Motor neuron (in vitro differentiated cells): Measurements from ENCODE around the gene AGMO. TPM values are rescaled to one million over a fixed set of nuclear protein-coding genes. Genes with fewer than 3 reads are reported as not detected.
A peak's percentile ranks its signal among the peaks of the same experiment; 100 is the strongest.

Experiments
- ATAC-seq, 8 experiments: fragments of 200-7000 bp; cut with Tn5 transposase; replicated peaks in 6 of 8; 2 replicates each; pipeline ENCODE4 v1.8.0; 2021; ENCODE audit warnings: mild to moderate bottlenecking in 8 of 8, moderate library complexity in 8 of 8
- H3K27ac ChIP-seq, 2 donors: fragments of 250-450 bp; sonication (Bioruptor Pico); 2 replicates each; pipeline ENCODE4 v1.9.0; 2021; ENCODE audit warnings: antibody characterized with exemption in 2 of 2, mild to moderate bottlenecking in 2 of 2, moderate library complexity in 1 of 2
- H3K4me1 ChIP-seq, 2 donors: fragments of 250-450 bp; sonication (Bioruptor Pico); replicated peaks in 1 of 2; 2 replicates each; pipeline ENCODE4 v1.6.1; 2021; ENCODE audit warnings: antibody characterized with exemption in 2 of 2, mild to moderate bottlenecking in 2 of 2, moderate library complexity in 1 of 2
- H3K4me3 ChIP-seq, 5 donors: fragments of 250-450 bp; sonication (Bioruptor Pico); 2 replicates each; pipeline ENCODE4 v1.9.0; 2021; ENCODE audit warnings: antibody characterized with exemption in 5 of 5, mild to moderate bottlenecking in 5 of 5, moderate library complexity in 4 of 5
- WGBS, 10 experiments: fragments of 450-650 bp; shearing (Covaris generic); methylation state at CpG; one replicate each; pipeline ENCODE4 v1.0.0; 2022; 5-methylcytosine and 5-hydroxymethylcytosine counted together
- in situ Hi-C, 9 experiments: fragments of 400-800 bp; cut with MboI; loops; one replicate each; pipeline ENCODE4 v1.15.0; 2021; ENCODE audit warnings: low sequenced_read_pairs in 9 of 9, low pct_unique_long_range_greater_than_20kb in 2 of 9; ENCODE audit not compliant: unreplicated experiment in 9 of 9
- total RNA-seq, 8 experiments: library from RNA; unstranded; fragments of 300-600 nt; gene quantifications; 2 replicates each; pipeline versions ENCODE4 v1.2.3 to v1.2.4, GENCODE V29; 2022

The AGMO gene
- total RNA-seq, 8 experiments from 2014 or later = 0.13 to 8.9 (median 0.50) TPM; not detected in 2

GRCh38 chr7:15584575-15584974, 22.8 kb upstream of the AGMO start:
- 36 to 100% (median 94%) methylated on average over 1 to 3 of the region's 3 CpGs; no CpG with 5 or more reads in 5 of the 10 experiments for WGBS, 10 experiments
- ATAC-seq = no peak
- no peak overlapping the region for H3K4me3 ChIP-seq
- no peaks in the 10 kb centered on the region for H3K4me1 ChIP-seq
- in situ Hi-C loops = loop anchor here in 1 of 9 experiments (25.0 kb wide), 1 partner anchor 478 kb away; no protein-coding TSS in a partner anchor
- no peak overlapping the region for H3K27ac ChIP-seq

- no peak for ATAC-seq
- no peak overlapping the region for H3K27ac ChIP-seq
- in situ Hi-C loops = loop anchor here in 1 of 9 experiments (25.0 kb wide), 1 partner anchor 480 kb away; no protein-coding TSS in a partner anchor
- H3K4me1 ChIP-seq = no peaks in the 10 kb centered on the region
- 60 to 100% (median 95%) methylated on average over 1 of the region's 1 CpG for WGBS, 10 experiments
- no peak overlapping the region for H3K4me3 ChIP-seq
These were observed 21.0 kb upstream of the AGMO start for GRCh38 chr7:15582773-15583172.

GRCh38 chr7:15581352-15581951, 19.6 kb upstream of the AGMO start:
- H3K4me3 ChIP-seq = no peak overlapping the region
- 0 to 94% (median 73%) methylated on average over 2 to 3 of the region's 3 CpGs for WGBS, 10 experiments
- in situ Hi-C loops = loop anchor here in 1 of 9 experiments (25.0 kb wide), 1 partner anchor 481 kb away; no protein-coding TSS in a partner anchor
- H3K27ac ChIP-seq = no peak overlapping the region
- H3K4me1 ChIP-seq = no peaks in the 10 kb centered on the region
- no peak for ATAC-seq

GRCh38 chr7:15580604-15581351, 19.0 kb upstream of the AGMO start:
- ATAC-seq = no peak
- WGBS, 10 experiments = 56 to 100% (median 94%) methylated on average over 1 to 3 of the region's 3 CpGs; no CpG with 5 or more reads in 3 of the 10 experiments
- Histone ChIP-seq H3K27ac (no peak overlapping the region), H3K4me3 (no peak overlapping the region), H3K4me1 (no peaks in the 10 kb centered on the region)
- in situ Hi-C loops = loop anchor here in 1 of 9 experiments (25.0 kb wide), 1 partner anchor 482 kb away; no protein-coding TSS in a partner anchor

GRCh38 chr7:15577600-15577999, 15.8 kb upstream of the AGMO start:
- H3K4me1 ChIP-seq = no peaks in the 10 kb centered on the region
- 80 to 100% (median 99%) methylated on average over 1 to 2 of the region's 2 CpGs for WGBS, 10 experiments
- in situ Hi-C loops = loop anchor here in 1 of 9 experiments (25.0 kb wide), 1 partner anchor 485 kb away; no protein-coding TSS in a partner anchor
- H3K4me3 ChIP-seq = no peak overlapping the region
- no peak overlapping the region for H3K27ac ChIP-seq
- ATAC-seq = no peak

- Histone ChIP-seq H3K4me1 (no peaks in the 10 kb centered on the region), H3K4me3 (no peak overlapping the region), H3K27ac (no peak overlapping the region)
- WGBS, 10 experiments = 12 to 92% (median 73%) methylated on average over 1 to 3 of the region's 3 CpGs
- ATAC-seq = peak in 3 of 8 experiments; percentile 59 to 80 (median 79)
- in situ Hi-C loops = loop anchor here in 1 of 9 experiments (25.0 kb wide), 3 partner anchors 91 to 491 kb away; no protein-coding TSS in a partner anchor
These were observed 9.6 kb upstream of the AGMO start for GRCh38 chr7:15571301-15571878.

GRCh38 chr7:15567652-15568051, 5.8 kb upstream of the AGMO start:
- H3K27ac ChIP-seq = no peak overlapping the region
- ATAC-seq = no peak
- in situ Hi-C loops = loop anchor here in 1 of 9 experiments (25.0 kb wide), 3 partner anchors 95 to 495 kb away; no protein-coding TSS in a partner anchor
- 71 to 100% (median 83%) methylated on average over 1 to 2 of the region's 2 CpGs; no CpG with 5 or more reads in 3 of the 10 experiments for WGBS, 10 experiments
- no peak overlapping the region for H3K4me3 ChIP-seq
- H3K4me1 ChIP-seq = no peaks in the 10 kb centered on the region

- no peak for ATAC-seq
- H3K27ac ChIP-seq = no peak overlapping the region
- no peak overlapping the region for H3K4me3 ChIP-seq
- in situ Hi-C loops = loop anchor here in 1 of 9 experiments (25.0 kb wide), 3 partner anchors 95 to 495 kb away; no protein-coding TSS in a partner anchor
- WGBS, 10 experiments = 20 to 100% (median 92%) methylated on average over 1 to 3 of the region's 3 CpGs; no CpG with 5 or more reads in 1 of the 10 experiments
- no peaks in the 10 kb centered on the region for H3K4me1 ChIP-seq
These were observed 5.2 kb upstream of the AGMO start for GRCh38 chr7:15567036-15567435.

- in situ Hi-C loops = loop anchor here in 1 of 9 experiments (25.0 kb wide), 3 partner anchors 96 to 496 kb away; no protein-coding TSS in a partner anchor
- no peak for ATAC-seq
- no peak overlapping the region for H3K27ac ChIP-seq
- no peak overlapping the region for H3K4me3 ChIP-seq
- H3K4me1 ChIP-seq = no peaks in the 10 kb centered on the region
- WGBS, 10 experiments = 54 to 92% (median 65%) methylated on average over 2 to 5 of the region's 5 CpGs
These were observed 4.7 kb upstream of the AGMO start for GRCh38 chr7:15566476-15566875.

GRCh38 chr7:15560968-15561367, 847 bp downstream of the AGMO start:
- in situ Hi-C loops = loop anchor here in 1 of 9 experiments (25.0 kb wide), 3 partner anchors 101 to 501 kb away; no protein-coding TSS in a partner anchor
- 0 to 100% (median 89%) methylated on average over 1 of the region's 1 CpG; no CpG with 5 or more reads in 1 of the 10 experiments for WGBS, 10 experiments
- Histone ChIP-seq H3K27ac (no peak overlapping the region), H3K4me1 (peaks cover 0 to 3% of the 10 kb centered on the region in 2 donors), H3K4me3 (no peak overlapping the region)
- ATAC-seq = peak in 2 of 8 experiments; percentile 41 to 45

GRCh38 chr7:15559416-15559928, 2.3 kb downstream of the AGMO start:
- Histone ChIP-seq H3K27ac (no peak overlapping the region), H3K4me3 (no peak overlapping the region), H3K4me1 (peaks cover 0 to 3% of the 10 kb centered on the region in 2 donors)
- in situ Hi-C loops = loop anchor here in 1 of 9 experiments (25.0 kb wide), 3 partner anchors 103 to 503 kb away; no protein-coding TSS in a partner anchor
- peak in 5 of 8 experiments; percentile 26 to 87 (median 63) for ATAC-seq
- WGBS, 10 experiments = 0 to 100% (median 45%) methylated on average over 1 to 3 of the region's 3 CpGs; no CpG with 5 or more reads in 1 of the 10 experiments

- Histone ChIP-seq H3K4me1 (peaks cover 0 to 3% of the 10 kb centered on the region in 2 donors), H3K27ac (no peak overlapping the region), H3K4me3 (no peak overlapping the region)
- WGBS, 10 experiments = 13 to 100% (median 88%) methylated on average over 1 to 2 of the region's 2 CpGs
- peak in 2 of 8 experiments; percentile 9 to 31 for ATAC-seq
- in situ Hi-C loops = loop anchor here in 1 of 9 experiments (25.0 kb wide), 3 partner anchors 104 to 504 kb away; no protein-coding TSS in a partner anchor
These were observed 3.1 kb downstream of the AGMO start for GRCh38 chr7:15558756-15559155.
